PC-9 (cell line): ENCODE measurements around the gene NDST4.

Experiments
- EZH2 ChIP-seq: fragments of 200-600 bp; sonication (generic); IDR thresholded peaks from 2 replicates; pipeline ENCODE4 v1.8.0; 2017; ENCODE audit warnings: antibody characterized with exemption, low read depth
- TF ChIP-seq, protein P1 (sequence below): fragments of 200-600 bp; sonication (generic); conservative IDR thresholded peaks from 2 replicates; pipeline ENCODE4 v1.6.1; 2017; ENCODE audit warnings: mixed run types, antibody characterized with exemption, mild to moderate bottlenecking, moderate library complexity

DNA sequence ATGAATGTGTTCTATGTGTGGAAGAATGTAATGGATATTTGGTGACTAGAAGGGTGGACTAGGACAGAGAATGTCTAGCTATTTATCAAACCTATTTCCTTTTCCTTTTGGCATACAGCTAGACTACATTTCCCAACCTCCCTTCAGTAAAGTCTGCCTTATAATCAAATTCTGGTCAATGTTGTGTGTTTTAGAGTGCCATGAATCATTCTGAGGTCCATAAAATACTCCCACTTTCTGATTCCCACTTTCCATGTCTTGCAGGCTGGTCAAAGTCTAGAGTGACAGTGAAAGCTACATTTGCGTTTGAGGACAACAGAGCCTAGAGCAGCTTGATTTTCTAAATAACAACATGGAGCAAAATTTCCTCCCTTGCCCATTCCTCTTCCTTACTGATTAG, 297.7 kb downstream of the NDST4 start:
- TF ChIP-seq, protein P1, sequence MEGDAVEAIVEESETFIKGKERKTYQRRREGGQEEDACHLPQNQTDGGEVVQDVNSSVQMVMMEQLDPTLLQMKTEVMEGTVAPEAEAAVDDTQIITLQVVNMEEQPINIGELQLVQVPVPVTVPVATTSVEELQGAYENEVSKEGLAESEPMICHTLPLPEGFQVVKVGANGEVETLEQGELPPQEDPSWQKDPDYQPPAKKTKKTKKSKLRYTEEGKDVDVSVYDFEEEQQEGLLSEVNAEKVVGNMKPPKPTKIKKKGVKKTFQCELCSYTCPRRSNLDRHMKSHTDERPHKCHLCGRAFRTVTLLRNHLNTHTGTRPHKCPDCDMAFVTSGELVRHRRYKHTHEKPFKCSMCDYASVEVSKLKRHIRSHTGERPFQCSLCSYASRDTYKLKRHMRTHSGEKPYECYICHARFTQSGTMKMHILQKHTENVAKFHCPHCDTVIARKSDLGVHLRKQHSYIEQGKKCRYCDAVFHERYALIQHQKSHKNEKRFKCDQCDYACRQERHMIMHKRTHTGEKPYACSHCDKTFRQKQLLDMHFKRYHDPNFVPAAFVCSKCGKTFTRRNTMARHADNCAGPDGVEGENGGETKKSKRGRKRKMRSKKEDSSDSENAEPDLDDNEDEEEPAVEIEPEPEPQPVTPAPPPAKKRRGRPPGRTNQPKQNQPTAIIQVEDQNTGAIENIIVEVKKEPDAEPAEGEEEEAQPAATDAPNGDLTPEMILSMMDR: no peak
- TF ChIP-seq EZH2: no peak
